Activated naive CD8-positive, alpha-beta T cell treated with anti-CD3 and anti-CD28 coated beads for 36 hours (primary cell): ENCODE results near the gene KCNQ2. TPM values are rescaled to one million over a fixed set of nuclear protein-coding genes. Genes with fewer than 3 reads are reported as not detected.
"Not testable (repeated sequence)": the region's sequence is repeated elsewhere in the genome, so short reads cannot be mapped to it uniquely, and the experiment has no call there.

Experiments used
- DNase-seq: peaks from one replicate; pipeline ENCODE4 v3.0.0; 2021
- H3K27ac Mint-ChIP-seq: one replicate; pipeline ENCODE4 v1.8.0; 2022; ENCODE audit warnings: mild to moderate bottlenecking, moderate library complexity, mixed read lengths
- H3K27me3 Mint-ChIP-seq: one replicate; pipeline ENCODE4 v1.8.0; 2022; ENCODE audit warnings: mild to moderate bottlenecking, mixed read lengths
- H3K36me3 Mint-ChIP-seq: one replicate; pipeline ENCODE4 v1.8.0; 2021; ENCODE audit warnings: mild to moderate bottlenecking, mixed read lengths
- H3K4me1 Mint-ChIP-seq: one replicate; pipeline ENCODE4 v1.8.0; 2021; ENCODE audit warnings: mixed read lengths
- H3K4me3 Mint-ChIP-seq: one replicate; pipeline ENCODE4 v1.8.0; 2022; ENCODE audit warnings: mild to moderate bottlenecking, moderate library complexity, mixed read lengths
- H3K9me3 Mint-ChIP-seq: one replicate; pipeline ENCODE4 v1.8.0; 2022; ENCODE audit warnings: mixed read lengths
- total RNA-seq, 2 experiments: library from RNA; stranded (reverse); gene quantifications; one replicate each; pipeline ENCODE4 v1.2.3, GENCODE V29; 2021

Gene KCNQ2
- total RNA-seq, 2 experiments from 2014 or later, result 0.19 TPM; not detected in 1

DNA sequence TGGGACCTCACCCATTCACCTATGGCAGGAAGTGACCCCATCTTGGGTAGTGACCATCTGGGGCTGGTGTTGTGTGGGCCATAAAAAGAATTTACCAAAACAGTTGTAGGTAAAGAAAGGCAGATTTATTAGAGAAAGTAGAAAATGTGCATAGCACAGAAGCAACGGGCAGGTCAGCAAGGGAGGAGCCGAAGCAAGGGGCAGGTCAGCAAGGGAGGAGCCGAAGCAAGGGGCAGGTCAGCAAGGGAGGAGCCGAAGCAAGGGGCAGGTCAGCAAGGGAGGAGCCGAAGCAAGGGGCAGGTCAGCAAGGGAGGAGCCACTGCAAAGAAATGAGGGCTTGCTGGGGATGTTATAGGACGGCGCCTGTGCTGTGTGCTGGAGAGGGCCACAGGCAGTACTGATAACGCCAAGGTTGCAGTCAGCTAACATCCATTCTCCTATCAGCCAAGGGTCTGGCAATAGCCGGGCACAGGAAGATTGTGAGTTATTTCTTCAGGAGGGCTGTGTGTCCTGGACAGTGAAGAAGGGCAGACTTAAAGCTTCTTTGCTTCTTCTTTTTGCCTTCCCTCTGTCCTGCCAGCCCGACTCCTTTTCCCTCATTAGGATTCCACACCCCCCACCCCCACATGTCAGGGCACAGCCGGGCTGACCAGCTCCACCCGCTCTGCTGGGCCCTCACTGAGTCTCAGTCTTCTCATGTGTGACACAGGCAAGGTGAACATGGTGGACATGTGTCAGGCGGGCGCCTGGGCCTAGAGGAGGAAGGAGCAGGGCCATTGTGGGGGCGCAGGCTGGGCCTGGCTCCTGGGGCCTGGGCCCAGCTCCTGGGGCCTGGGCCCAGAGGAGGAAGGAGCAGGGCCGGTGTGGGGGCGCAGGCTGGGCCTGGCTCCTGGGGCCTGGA, 79.7 kb downstream of the KCNQ2 start:
- no peak for DNase-seq
- Mint-ChIP-seq H3K4me3 (no peak overlapping the region), H3K36me3 (no peaks in the 10 kb centered on the region), H3K27me3 (peaks cover 10% of the 10 kb centered on the region), H3K4me1 (no peaks in the 10 kb centered on the region), H3K9me3 (peaks cover 3% of the 10 kb centered on the region), H3K27ac (no peak overlapping the region)

DNA sequence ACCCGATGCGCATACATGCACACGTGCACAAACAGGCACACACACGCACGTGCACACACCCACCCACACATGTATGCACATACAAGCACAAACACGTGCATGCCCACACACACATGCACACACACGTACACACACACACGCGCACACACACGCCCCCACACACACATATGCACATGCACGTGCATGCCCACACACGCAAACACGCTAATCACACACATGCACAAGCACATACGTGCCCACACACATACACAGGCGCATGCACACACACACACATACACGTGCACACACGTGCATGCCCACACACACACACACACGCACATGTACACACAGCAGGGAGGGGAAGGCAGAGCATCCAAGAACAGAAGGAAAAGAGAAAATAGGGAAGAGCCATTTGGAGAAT, 84.5 kb downstream of the KCNQ2 start:
- no peaks in the 10 kb centered on the region for H3K4me1 Mint-ChIP-seq
- H3K9me3 Mint-ChIP-seq, result peaks cover 17% of the 10 kb centered on the region
- peaks cover 11% of the 10 kb centered on the region for H3K27me3 Mint-ChIP-seq
- H3K4me3 Mint-ChIP-seq, result no peak overlapping the region
- H3K36me3 Mint-ChIP-seq, result no peaks in the 10 kb centered on the region
- no peak for DNase-seq
- no peak overlapping the region for H3K27ac Mint-ChIP-seq

DNA sequence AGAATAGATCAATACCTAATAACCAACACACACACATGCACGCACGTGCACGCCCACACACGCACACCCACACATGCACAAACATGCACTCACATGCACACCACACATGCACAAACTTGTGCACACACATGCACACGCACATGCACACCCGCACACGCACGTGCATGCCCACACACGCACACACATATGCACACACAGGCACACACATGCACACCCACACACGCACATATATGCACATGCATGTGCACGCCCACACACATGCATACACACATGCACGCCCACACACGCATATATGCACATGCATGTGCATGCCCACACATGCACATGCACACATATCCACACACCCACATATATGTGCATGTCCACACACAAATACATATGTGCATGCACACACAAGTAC, 85.1 kb downstream of the KCNQ2 start:
- H3K36me3 Mint-ChIP-seq, result no peaks in the 10 kb centered on the region
- H3K4me1 Mint-ChIP-seq, result no peaks in the 10 kb centered on the region
- no peak overlapping the region for H3K27ac Mint-ChIP-seq
- no peak overlapping the region for H3K4me3 Mint-ChIP-seq
- DNase-seq, result no peak
- peaks cover 15% of the 10 kb centered on the region for H3K27me3 Mint-ChIP-seq
- H3K9me3 Mint-ChIP-seq, result peaks cover 17% of the 10 kb centered on the region

DNA sequence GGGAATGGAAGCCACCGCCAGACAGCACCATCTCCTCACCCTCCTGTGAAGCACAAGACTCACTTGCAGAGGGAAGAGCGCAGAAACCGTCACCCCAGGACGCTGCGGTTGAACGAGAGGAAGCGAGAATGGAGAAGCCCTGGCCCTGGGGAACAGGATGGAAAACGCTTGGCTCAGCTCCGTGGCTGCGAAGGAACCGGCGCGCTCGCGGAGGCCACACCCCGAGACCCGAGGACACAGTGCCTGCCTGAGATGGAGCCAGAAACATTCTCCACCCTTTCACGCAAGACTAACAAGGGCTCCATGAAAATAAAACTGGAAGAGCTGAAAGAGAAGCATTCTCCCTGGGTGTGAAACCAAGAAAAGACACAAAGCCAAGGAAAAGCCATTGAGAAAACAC, 86.0 kb downstream of the KCNQ2 start:
- Mint-ChIP-seq H3K36me3 (no peaks in the 10 kb centered on the region), H3K4me1 (no peaks in the 10 kb centered on the region), H3K27ac (no peak overlapping the region), H3K27me3 (peaks cover 15% of the 10 kb centered on the region), H3K4me3 (no peak overlapping the region), H3K9me3 (peaks cover 17% of the 10 kb centered on the region)
- DNase-seq, result no peak

DNA sequence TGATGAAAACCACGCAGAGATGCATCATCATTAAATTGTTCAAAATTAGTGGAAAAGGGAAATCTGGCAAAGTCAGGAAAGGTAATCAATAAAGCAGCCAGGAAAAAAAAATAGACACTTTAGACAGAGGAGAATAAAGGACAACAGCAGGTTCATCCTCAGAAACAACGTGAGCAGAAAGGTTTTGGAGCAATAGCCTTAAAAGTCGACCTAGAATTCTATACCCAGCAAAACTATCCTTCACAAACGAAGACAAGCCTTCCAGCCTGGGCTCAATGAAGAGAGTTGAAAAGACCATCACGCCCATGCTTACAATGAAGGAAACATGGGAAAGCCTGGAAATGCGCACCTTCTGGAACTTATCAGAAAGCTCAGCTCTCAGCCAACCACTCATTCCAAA, 86.6 kb downstream of the KCNQ2 start:
- Mint-ChIP-seq H3K9me3 (peaks cover 17% of the 10 kb centered on the region), H3K36me3 (no peaks in the 10 kb centered on the region), H3K27ac (no peak overlapping the region), H3K4me3 (no peak overlapping the region), H3K27me3 (peaks cover 18% of the 10 kb centered on the region), H3K4me1 (no peaks in the 10 kb centered on the region)
- DNase-seq, result no peak

DNA sequence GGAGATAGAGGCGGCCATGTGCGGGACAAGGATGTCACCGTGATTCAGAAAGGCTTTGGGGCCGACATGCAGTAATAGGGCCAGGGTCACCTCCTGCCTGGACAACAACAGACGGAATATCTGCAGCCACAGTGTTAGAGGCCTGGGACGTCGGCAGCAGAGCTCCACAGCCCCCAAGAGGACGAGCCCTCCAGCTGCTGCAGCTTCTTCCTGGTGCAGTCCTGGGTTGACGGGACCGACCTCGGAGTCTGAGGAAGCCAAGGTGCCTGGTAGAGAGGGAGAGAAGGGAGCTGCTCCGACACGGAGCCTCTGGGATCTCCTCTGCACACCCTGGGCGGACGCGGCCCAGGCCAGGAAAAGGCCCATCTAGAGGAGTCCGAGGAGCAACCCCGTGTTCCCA, 88.1 kb downstream of the KCNQ2 start:
- Mint-ChIP-seq H3K27ac (no peak overlapping the region), H3K4me1 (no peaks in the 10 kb centered on the region), H3K4me3 (no peak overlapping the region), H3K36me3 (no peaks in the 10 kb centered on the region), H3K9me3 (peaks cover 17% of the 10 kb centered on the region), H3K27me3 (peaks cover 17% of the 10 kb centered on the region)
- DNase-seq, result no peak

DNA sequence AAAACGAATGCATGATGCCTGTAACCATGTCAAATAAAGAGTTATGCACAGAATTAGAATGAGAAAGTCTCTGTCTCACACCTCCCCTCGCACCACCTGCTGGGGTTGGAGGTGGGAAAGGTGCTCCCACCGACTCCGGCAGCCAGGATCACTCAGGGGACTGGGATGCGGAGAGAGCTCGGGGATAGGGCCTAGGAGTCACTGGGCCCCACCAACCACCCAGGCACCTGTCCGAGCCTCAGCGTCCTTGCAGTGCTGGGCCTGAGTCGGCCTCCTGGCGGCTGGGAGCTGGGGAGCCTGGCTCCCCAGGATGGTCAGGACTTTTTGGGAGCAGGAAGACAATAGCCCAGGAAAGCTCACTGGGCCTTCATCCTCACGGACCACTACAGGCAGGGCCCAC, 88.9 kb downstream of the KCNQ2 start:
- no peak overlapping the region for H3K27ac Mint-ChIP-seq
- no peak overlapping the region for H3K4me3 Mint-ChIP-seq
- no peak for DNase-seq
- no peaks in the 10 kb centered on the region for H3K36me3 Mint-ChIP-seq
- H3K9me3 Mint-ChIP-seq, result peaks cover 16% of the 10 kb centered on the region
- no peaks in the 10 kb centered on the region for H3K4me1 Mint-ChIP-seq
- peaks cover 25% of the 10 kb centered on the region for H3K27me3 Mint-ChIP-seq

DNA sequence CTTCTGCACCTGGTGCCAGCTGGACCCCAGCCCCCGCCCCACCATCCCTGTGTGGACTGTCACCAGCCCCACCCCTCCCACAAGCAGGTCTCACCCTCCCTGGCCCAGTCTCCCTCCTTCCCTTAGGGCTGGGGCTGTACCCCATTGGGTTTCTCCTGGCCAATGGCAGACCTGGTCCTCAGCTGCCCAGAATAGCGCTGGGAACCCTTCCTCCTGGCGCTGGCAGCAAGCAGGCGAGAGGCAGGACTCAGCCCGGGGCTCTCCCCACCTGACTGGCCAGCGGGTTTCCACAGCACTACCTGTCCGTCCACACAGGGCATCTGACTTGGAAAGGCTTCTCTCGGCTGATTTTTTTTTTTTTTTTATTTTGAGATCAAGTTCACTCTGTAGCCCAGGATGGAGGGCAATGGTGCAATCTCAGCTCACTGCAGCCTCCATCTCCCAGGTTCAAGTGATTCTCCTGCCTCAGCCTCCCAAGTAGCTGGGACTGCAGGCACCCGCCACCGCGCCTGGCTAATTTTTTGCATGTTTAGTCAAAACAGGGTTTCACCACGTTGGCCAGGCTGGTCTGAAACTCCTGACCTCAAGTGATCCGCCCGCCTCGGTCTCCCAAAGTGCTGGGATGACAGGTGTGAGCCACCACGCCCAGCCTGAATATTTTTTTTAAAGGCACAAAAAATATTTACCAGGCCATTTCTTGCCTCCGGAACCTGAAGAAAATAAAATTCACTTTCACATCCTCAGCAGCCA, 89.7 kb downstream of the KCNQ2 start:
- no peaks in the 10 kb centered on the region for H3K4me1 Mint-ChIP-seq
- DNase-seq, result no peak
- no peak overlapping the region for H3K4me3 Mint-ChIP-seq
- no peak overlapping the region for H3K27ac Mint-ChIP-seq
- peaks cover 30% of the 10 kb centered on the region for H3K27me3 Mint-ChIP-seq
- peaks cover 14% of the 10 kb centered on the region for H3K9me3 Mint-ChIP-seq
- H3K36me3 Mint-ChIP-seq, result no peaks in the 10 kb centered on the region

DNA sequence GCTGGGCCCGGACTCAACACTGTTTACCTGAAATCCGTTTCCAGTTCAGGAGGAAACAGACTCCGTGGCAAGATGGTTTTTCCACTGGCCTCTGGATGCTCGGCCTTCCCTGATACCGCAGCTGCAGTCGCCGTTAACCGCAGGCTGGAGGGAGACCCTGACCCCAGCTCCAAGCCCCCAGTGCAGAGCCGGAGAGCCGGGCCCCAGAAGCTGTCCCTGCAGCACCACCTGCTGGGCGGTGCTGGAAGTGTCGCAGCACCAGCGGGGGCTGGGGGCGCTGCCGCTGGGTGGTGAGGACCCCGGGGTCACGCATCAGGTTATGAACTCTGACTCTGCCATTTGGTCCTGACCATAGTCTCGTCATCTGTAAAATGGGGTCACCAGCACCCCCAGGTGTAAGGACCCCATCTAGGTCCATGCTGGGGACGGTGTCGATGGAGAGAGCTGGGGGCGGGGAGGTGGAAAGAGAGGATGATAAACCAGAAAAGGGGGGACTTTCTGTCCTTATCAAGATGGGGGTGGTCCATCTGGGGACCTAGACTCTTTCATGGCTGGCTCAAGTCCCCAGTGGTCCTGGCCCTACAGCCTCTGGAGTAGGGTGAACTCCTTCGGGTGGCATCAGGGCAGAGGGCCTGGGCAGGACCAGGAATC, 90.5 kb downstream of the KCNQ2 start:
- Mint-ChIP-seq H3K4me3 (no peak overlapping the region), H3K27ac (no peak overlapping the region), H3K9me3 (peaks cover 14% of the 10 kb centered on the region), H3K4me1 (peaks cover 1% of the 10 kb centered on the region), H3K27me3 (peaks cover 35% of the 10 kb centered on the region), H3K36me3 (no peaks in the 10 kb centered on the region)
- peak; percentile 33 for DNase-seq

DNA sequence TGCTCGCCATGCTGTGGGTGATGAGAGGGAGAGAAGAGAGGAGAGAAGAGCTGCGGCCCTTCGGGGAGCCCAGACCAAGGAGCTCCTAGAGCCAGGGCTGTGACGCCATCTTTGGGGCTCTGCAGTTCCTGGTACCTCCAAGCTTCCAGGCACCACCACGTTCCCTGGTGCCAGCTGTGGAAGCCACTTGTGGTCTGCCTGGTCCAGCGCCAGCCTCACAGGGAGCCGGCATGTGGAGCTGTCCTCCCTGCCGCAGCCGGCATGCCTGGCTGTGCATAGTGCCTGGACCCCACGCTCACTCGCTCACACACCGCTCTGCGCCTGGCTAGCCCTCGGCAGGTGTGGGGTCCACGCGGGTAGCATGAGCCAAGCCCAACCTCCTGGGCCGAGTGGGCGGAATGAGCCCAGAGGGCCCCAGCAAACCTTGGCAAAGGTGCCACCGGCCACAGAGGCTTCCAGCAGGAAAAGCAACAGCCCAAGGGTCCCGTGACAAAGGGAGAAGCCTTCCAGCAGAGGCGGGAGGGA, 92.0 kb downstream of the KCNQ2 start:
- DNase-seq, result no peak
- Mint-ChIP-seq H3K27ac (no peak overlapping the region), H3K4me3 (no peak overlapping the region), H3K27me3 (peaks cover 46% of the 10 kb centered on the region), H3K9me3 (peaks cover 2% of the 10 kb centered on the region), H3K36me3 (no peaks in the 10 kb centered on the region), H3K4me1 (peaks cover 1% of the 10 kb centered on the region)

DNA sequence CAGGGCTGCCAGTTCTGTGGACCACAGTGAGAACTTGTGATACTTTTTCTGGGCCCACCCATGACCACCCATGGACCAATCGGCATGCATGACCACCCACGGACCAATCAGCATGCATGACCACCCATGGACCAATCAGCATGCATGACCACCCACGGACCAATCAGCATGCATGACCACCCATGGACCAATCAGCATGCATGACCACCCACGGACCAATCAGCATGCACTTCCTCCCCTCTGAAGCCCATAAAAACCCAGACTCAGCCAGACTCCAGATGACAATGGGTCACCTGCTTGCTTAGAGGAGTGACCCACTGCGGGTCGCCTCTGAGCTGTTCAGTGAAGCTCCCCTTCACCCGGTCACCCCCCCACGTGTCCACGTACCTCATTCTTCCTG, 92.6 kb downstream of the KCNQ2 start:
- H3K36me3 Mint-ChIP-seq, H3K4me1 Mint-ChIP-seq, H3K27ac Mint-ChIP-seq, H3K4me3 Mint-ChIP-seq, DNase-seq, H3K9me3 Mint-ChIP-seq: not testable (repeated sequence)
- H3K27me3 Mint-ChIP-seq, result peaks cover 50% of the 10 kb centered on the region

DNA sequence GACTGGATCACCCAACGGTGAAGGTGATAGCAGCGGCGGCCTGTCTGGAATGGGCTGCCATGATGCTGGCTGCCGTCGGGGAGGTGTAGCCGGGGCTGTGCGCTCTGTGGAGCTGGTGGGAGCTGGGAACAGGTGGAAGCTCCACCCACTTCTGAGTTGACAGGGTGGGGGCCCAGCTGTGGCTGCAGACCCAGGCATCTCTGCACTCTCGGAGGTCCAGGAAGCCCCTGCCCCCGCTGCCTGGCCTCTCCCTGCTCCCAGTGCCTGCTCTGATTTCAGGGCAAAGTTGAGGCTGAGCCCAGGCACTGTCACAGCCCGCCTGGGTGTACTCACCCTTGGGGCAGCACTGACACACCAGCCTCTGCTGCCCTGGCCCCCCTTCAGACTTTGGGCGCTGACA, 93.2 kb downstream of the KCNQ2 start:
- Mint-ChIP-seq H3K36me3 (no peaks in the 10 kb centered on the region), H3K27me3 (peaks cover 50% of the 10 kb centered on the region), H3K4me1 (peaks cover 1% of the 10 kb centered on the region), H3K27ac (no peak overlapping the region), H3K4me3 (no peak overlapping the region), H3K9me3 (no peaks in the 10 kb centered on the region)
- DNase-seq, result no peak

DNA sequence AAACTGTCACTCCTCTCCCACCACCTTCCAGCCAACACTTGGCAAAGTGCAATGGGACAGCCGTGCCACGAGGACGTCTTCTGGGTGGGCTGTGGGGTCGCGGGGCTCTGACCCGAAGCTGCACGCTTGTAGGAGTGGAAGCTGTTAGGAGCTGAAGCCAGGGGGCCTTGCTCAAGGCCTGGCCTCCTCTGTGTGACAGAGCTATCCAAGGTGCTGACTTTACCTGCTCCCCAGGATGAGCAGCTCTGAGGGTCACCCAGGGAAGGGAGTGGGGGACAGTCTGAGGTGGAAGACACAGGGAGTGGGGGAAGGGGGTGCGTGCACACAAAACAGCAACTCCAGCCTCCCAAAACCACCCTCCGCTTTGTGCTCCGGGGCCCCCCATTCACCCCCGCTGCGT, 93.8 kb downstream of the KCNQ2 start:
- Mint-ChIP-seq H3K36me3 (no peaks in the 10 kb centered on the region), H3K4me1 (peaks cover 1% of the 10 kb centered on the region), H3K27me3 (peaks cover 50% of the 10 kb centered on the region), H3K27ac (no peak overlapping the region), H3K4me3 (no peak overlapping the region), H3K9me3 (no peaks in the 10 kb centered on the region)
- DNase-seq, result no peak

DNA sequence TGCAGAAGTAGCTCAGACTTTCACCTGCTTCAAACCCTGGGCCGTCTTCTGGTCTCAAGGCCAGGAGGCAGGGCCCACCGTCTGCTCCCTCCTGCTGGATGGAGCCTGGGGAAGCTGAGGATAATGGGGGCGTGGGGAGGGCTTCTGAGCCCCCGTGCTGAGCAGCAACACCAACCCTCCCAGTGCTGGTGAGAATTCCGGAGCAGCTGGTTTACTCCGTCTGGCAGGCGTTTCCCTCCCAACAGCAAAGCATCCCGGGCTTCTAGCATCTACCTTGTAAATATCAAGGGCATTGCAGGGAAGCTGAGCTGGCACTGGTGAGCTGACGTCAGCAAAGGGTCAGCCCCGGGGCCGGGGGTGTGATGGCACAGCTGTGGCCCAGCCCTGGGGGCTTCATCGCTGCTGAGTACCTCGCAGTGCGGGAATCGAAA, 94.5 kb downstream of the KCNQ2 start:
- no peaks in the 10 kb centered on the region for H3K9me3 Mint-ChIP-seq
- H3K27me3 Mint-ChIP-seq, result peaks cover 45% of the 10 kb centered on the region
- H3K4me1 Mint-ChIP-seq, result peaks cover 1% of the 10 kb centered on the region
- H3K27ac Mint-ChIP-seq, result no peak overlapping the region
- no peaks in the 10 kb centered on the region for H3K36me3 Mint-ChIP-seq
- H3K4me3 Mint-ChIP-seq, result no peak overlapping the region
- no peak for DNase-seq
